HCT116 (cell line): ENCODE data around the gene CCNA2. TPM values are rescaled to one million over a fixed set of nuclear protein-coding genes. Genes with fewer than 3 reads are reported as not detected.

ENCODE experiments used
- ATAC-seq: fragments of 200-7000 bp; cut with Tn5 transposase; 2 replicates; pipeline ENCODE4 v1.9.1; 2020; ENCODE audit warnings: mild to moderate bottlenecking, moderate library complexity
- BruUV-seq: library from RNA; stranded (reverse); fragments of 400-500 nt; replicated peaks from 2 replicates; lab custom pipeline; 2021; lab: Mats Ljungman, UMichigan
- CTCF ChIA-PET: fragments of 300-600 bp; sonication (Branson Sonifier 250); formaldehyde crosslinking; loops from one replicate; lab custom pipeline; 2021; ENCODE audit warnings: antibody characterized with exemption; lab: Charles Lee
- POLR2A ChIA-PET: fragments of 300-600, 350-600 bp; sonication (Branson Sonifier 250); formaldehyde crosslinking; loops from one replicate; lab custom pipeline; 2021; ENCODE audit warnings: antibody characterized with exemption; lab: Charles Lee
- RAD21 ChIA-PET, 2 experiments: fragments of 300-600 bp; sonication (Branson Sonifier 250); formaldehyde crosslinking; loops; one replicate each; lab custom pipeline; 2023; ENCODE audit warnings: low total read pairs in 2 of 2; ENCODE audit not compliant: uncharacterized antibody in 2 of 2, unreplicated experiment in 2 of 2, low non-redundant PET in 1 of 2; lab: Charles Lee
- DNase-seq: peaks from one replicate; pipeline ENCODE4 v3.0.0-alpha.2; 2010; ENCODE audit warnings: low read depth, low spot score
- H2AFZ ChIP-seq: fragments of 200-600 bp; shearing (Covaris generic), sonication (generic); 2 replicates; pipeline ENCODE4 v1.6.1; 2017; ENCODE audit warnings: low read depth, mixed run types, mixed read lengths, antibody characterized with exemption, low read length; ENCODE audit not compliant: poor library complexity, severe bottlenecking
- H3K27ac ChIP-seq: 2 replicates; pipeline ENCODE4 v1.5.1; 2012; ENCODE audit warnings: low read depth, low read length
- H3K27me3 ChIP-seq: fragments of 200-600 bp; sonication (generic); 2 replicates; pipeline ENCODE4 v1.6.1; 2016; ENCODE audit warnings: mixed run types, low read length, mixed read lengths; ENCODE audit not compliant: insufficient read depth
- H3K36me3 ChIP-seq, 2 experiments: fragments of 200-500 bp in 1 of 2; fragments of 200-600 bp in 1 of 2; sonication (Bioruptor generic) in 1 of 2; sonication (generic) in 1 of 2; 2 replicates each; pipeline versions ENCODE4 v1.5.1 to v1.6.1; 2014 to 2016; ENCODE audit warnings: low read length in 2 of 2, inconsistent platforms in 1 of 2, mixed read lengths in 1 of 2, mixed run types in 1 of 2; ENCODE audit not compliant: insufficient read depth in 2 of 2, control insufficient read depth in 1 of 2
- H3K4me1 ChIP-seq, 2 experiments: fragments of 200-600 bp in 1 of 2; sonication (generic) in 1 of 2; 2 replicates each; pipeline versions ENCODE4 v1.5.1 to v1.6.1; 2012 to 2017; ENCODE audit warnings: low read length in 2 of 2, inconsistent platforms in 1 of 2, mild to moderate bottlenecking in 1 of 2, mixed read lengths in 1 of 2, mixed run types in 1 of 2, moderate library complexity in 1 of 2; ENCODE audit not compliant: insufficient read depth in 2 of 2, control insufficient read depth in 1 of 2
- H3K4me2 ChIP-seq: fragments of 200-600 bp; sonication (generic); 2 replicates; pipeline ENCODE4 v1.6.1; 2017; ENCODE audit warnings: mixed run types, low read length, mixed read lengths
- H3K4me3 ChIP-seq, 2 experiments: fragments of 200-600 bp in 1 of 2; sonication (generic) in 1 of 2; replicated peaks in 1 of 2; 2 replicates each; pipeline ENCODE4 v1.5.1; 2011 to 2016; ENCODE audit warnings: low read length in 2 of 2, control low read depth in 1 of 2, low read depth in 1 of 2, mild to moderate bottlenecking in 1 of 2, mixed read lengths in 1 of 2, mixed run types in 1 of 2
- H3K79me2 ChIP-seq: fragments of 200-600 bp; sonication (generic); 2 replicates; pipeline ENCODE4 v1.6.1; 2017; ENCODE audit warnings: mild to moderate bottlenecking, mixed run types, low read length, moderate library complexity, mixed read lengths; ENCODE audit not compliant: insufficient read depth
- H3K9ac ChIP-seq: fragments of 200-600 bp; sonication (generic); 2 replicates; pipeline ENCODE4 v1.6.1; 2016; ENCODE audit warnings: low read length, mixed read lengths
- H3K9me2 ChIP-seq: fragments of 200-600 bp; sonication (generic), shearing (Covaris generic); 2 replicates; pipeline ENCODE4 v1.6.1; 2017; ENCODE audit warnings: mixed run types, mild to moderate bottlenecking, moderate library complexity; ENCODE audit not compliant: insufficient read depth
- H3K9me3 ChIP-seq, 2 experiments: fragments of 200-500 bp in 1 of 2; fragments of 200-600 bp in 1 of 2; sonication (Bioruptor generic) in 1 of 2; sonication (generic) in 1 of 2; 2 replicates each; pipeline ENCODE4 v1.6.1; 2014 to 2017; ENCODE audit warnings: low read length in 2 of 2, mixed read lengths in 2 of 2, inconsistent platforms in 1 of 2, low read depth in 1 of 2, mild to moderate bottlenecking in 1 of 2, mixed run types in 1 of 2, moderate library complexity in 1 of 2; ENCODE audit not compliant: control insufficient read depth in 1 of 2, insufficient read depth in 1 of 2
- H4K20me1 ChIP-seq: fragments of 200-600 bp; sonication (generic), shearing (Covaris generic); 2 replicates; pipeline ENCODE4 v1.6.1; 2017; ENCODE audit warnings: mixed run types, mild to moderate bottlenecking, moderate library complexity; ENCODE audit not compliant: insufficient read depth
- YY1 ChIP-seq: IDR thresholded peaks from 2 replicates; pipeline ENCODE4 v1.6.1; 2011; ENCODE audit warnings: low read length, low read depth, moderate library complexity, mild to moderate bottlenecking; ENCODE audit not compliant: insufficient replicate concordance; ENCODE audit errors: extremely low read depth
- intact Hi-C: fragments of 100-400 bp; cut with micrococcal nuclease; formaldehyde crosslinking; loops from 2 replicates; pipeline ENCODE4 v1.10.0; 2022
- total RNA-seq: library from RNA; stranded (reverse); gene quantifications from one replicate; pipeline ENCODE4 v1.2.1, GENCODE V29; 2021; ENCODE audit not compliant: unreplicated experiment
- TF ChIP-seq, protein P1 (sequence below): IDR thresholded peaks from 2 replicates; pipeline ENCODE4 v1.6.1; 2012
- TF ChIP-seq, protein P2 (sequence below): IDR thresholded peaks from 2 replicates; pipeline ENCODE4 v1.6.1; 2011; ENCODE audit warnings: mild to moderate bottlenecking, low read length, moderate library complexity; ENCODE audit not compliant: insufficient replicate concordance; ENCODE audit errors: extremely low read depth

The CCNA2 gene
- total RNA-seq, 1 experiment from 2014 or later: 75.4 TPM

DNA sequence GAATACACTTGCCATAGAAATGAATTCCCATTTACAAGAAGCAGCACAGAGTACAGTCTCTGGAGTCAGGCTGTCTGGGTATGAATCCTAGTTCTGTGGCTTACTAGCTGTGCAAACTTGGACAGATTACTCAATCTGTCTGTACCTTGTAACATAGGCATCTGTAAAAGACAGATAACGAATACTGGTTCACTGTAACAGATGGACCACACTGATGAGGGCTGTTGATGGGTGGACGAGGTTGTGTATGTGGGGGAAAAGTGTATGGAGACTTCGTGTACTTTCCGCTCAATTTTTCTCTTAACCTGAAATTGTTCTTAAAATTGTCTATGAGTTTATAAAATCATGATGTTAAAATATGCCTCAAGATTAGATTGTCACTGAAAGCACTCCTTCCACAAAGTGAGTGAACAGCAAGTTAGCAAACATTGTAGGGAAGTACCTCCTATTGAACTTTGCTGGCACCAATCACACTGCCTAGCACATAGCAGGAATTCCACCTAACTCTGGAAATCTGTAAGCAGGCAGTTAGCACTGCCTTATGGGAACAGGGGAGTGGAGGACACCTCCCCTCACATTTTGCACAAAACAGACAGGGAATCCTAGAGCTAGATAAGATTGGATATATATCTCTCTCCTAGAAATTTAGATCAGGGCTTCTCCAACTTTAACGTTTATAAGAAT is 29.0 kb downstream of the CCNA2 start (continued):
- no peak for TF ChIP-seq YY1
- TF ChIP-seq, protein P1, sequence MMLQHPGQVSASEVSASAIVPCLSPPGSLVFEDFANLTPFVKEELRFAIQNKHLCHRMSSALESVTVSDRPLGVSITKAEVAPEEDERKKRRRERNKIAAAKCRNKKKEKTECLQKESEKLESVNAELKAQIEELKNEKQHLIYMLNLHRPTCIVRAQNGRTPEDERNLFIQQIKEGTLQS: no peak

DNA sequence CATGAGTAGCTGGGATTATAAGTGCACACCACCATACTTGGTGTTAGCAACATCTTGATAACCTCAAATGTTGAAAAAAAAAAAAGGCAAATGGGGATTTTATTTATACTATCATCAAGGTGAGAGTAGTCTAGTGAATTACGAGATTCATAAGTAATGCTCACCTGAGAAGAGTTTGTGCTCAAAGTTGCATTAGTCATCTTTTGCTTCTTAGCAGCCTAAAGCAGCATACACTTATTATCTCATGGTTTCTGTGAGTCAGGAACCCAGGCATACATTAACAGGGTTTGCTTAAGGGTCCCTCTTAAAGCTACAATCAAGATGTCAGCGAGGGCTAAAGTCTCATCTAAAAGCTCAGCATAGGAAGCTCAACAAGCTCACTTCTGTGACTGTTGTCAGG is 30.7 kb downstream of the CCNA2 start:
- Histone ChIP-seq H3K79me2 (no peaks in the 10 kb centered on the region), H3K27me3 (no peaks in the 10 kb centered on the region), H2AFZ (no peak overlapping the region), H3K9me3 (no peaks in the 10 kb centered on the region), H3K9ac (no peak overlapping the region), H3K4me3 (no peak overlapping the region), H3K4me1 (no peaks in the 10 kb centered on the region), H3K4me2 (no peak overlapping the region), H4K20me1 (no peaks in the 10 kb centered on the region), H3K27ac (no peak overlapping the region), H3K9me2 (no peaks in the 10 kb centered on the region), H3K36me3 (no peaks in the 10 kb centered on the region)
- ChIA-PET POLR2A (no interaction called here), CTCF (no interaction called here), RAD21 (no interaction called here)
- intact Hi-C loops: no loop called here
- no TSS peak for BruUV-seq
- no peak for DNase-seq
- TF ChIP-seq, protein P2, sequence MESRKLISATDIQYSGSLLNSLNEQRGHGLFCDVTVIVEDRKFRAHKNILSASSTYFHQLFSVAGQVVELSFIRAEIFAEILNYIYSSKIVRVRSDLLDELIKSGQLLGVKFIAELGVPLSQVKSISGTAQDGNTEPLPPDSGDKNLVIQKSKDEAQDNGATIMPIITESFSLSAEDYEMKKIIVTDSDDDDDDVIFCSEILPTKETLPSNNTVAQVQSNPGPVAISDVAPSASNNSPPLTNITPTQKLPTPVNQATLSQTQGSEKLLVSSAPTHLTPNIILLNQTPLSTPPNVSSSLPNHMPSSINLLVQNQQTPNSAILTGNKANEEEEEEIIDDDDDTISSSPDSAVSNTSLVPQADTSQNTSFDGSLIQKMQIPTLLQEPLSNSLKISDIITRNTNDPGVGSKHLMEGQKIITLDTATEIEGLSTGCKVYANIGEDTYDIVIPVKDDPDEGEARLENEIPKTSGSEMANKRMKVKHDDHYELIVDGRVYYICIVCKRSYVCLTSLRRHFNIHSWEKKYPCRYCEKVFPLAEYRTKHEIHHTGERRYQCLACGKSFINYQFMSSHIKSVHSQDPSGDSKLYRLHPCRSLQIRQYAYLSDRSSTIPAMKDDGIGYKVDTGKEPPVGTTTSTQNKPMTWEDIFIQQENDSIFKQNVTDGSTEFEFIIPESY: no peak
- TF ChIP-seq, protein P1: no peak
- ATAC-seq: no peak
